Choroid plexus epithelial cell (primary cell): Measurements from ENCODE around the gene RALBP1.

Source experiments
- DNase-seq: peaks from one replicate; pipeline ENCODE4 v3.0.0-alpha.2; 2010; ENCODE audit warnings: low read depth
- H3K4me3 ChIP-seq: 2 replicates; pipeline ENCODE4 v1.5.1; 2011; ENCODE audit warnings: low read depth, mild to moderate bottlenecking, control low read depth, low read length, moderate library complexity
- CTCF ChIP-seq: conservative IDR thresholded peaks from 2 replicates; pipeline ENCODE4 v1.5.1; 2011; ENCODE audit warnings: low read depth, mild to moderate bottlenecking, control low read depth, inconsistent platforms, low read length, moderate library complexity

Gene RALBP1

GRCh38 chr18:9513971-9514512 is 38.7 kb downstream of the RALBP1 start:
- no peak overlapping the region for H3K4me3 ChIP-seq
- no peak for TF ChIP-seq CTCF
- peak; percentile 77 for DNase-seq

- peak; percentile 80 for TF ChIP-seq CTCF
- DNase-seq, result peak; percentile 66
- H3K4me3 ChIP-seq, result no peak overlapping the region
Measured at GRCh38 chr18:9516437-9517064, 41.2 kb downstream of the RALBP1 start.

- TF ChIP-seq CTCF, result no peak
- DNase-seq, result no peak
Measured at GRCh38 chr18:9517869-9518268, 42.6 kb downstream of the RALBP1 start.

GRCh38 chr18:9519399-9519798 is 44.1 kb downstream of the RALBP1 start:
- DNase-seq, result no peak
- H3K4me3 ChIP-seq, result no peak overlapping the region
- peak; percentile 12 for TF ChIP-seq CTCF

More at GRCh38 chr18:9517869-9518268, 42.6 kb downstream of the RALBP1 start:
- H3K4me3 ChIP-seq, result no peak overlapping the region

- no peak overlapping the region for H3K4me3 ChIP-seq
- no peak for TF ChIP-seq CTCF
- DNase-seq, result peak; percentile 63
Measured at GRCh38 chr18:9520666-9521065, 45.4 kb downstream of the RALBP1 start.

GRCh38 chr18:9521770-9522169 is 46.5 kb downstream of the RALBP1 start:
- H3K4me3 ChIP-seq, result no peak overlapping the region
- DNase-seq, result no peak

More at GRCh38 chr18:9521770-9522169, 46.5 kb downstream of the RALBP1 start:
- no peak for TF ChIP-seq CTCF
